GM06990 (cell line): ENCODE data around the gene KIFC3.
A peak's percentile ranks its signal among the peaks of the same experiment; 100 is the strongest.
"Not testable (repeated sequence)": the region's sequence is repeated elsewhere in the genome, so short reads cannot be mapped to it uniquely, and the experiment has no call there.

Experiments
- DNase-seq: peaks from one replicate; pipeline ENCODE4 v3.0.0-alpha.2; 2011; ENCODE audit not compliant: insufficient read length; ENCODE audit errors: extremely low read depth
- H3K27me3 ChIP-seq: replicated peaks from 2 replicates; pipeline ENCODE4 v1.6.0; 2011; ENCODE audit warnings: low read length; ENCODE audit not compliant: control insufficient read depth, insufficient read depth
- H3K36me3 ChIP-seq: 2 replicates; pipeline ENCODE4 v1.5.1; 2011; ENCODE audit warnings: low read length; ENCODE audit not compliant: control insufficient read depth, insufficient read depth
- H3K4me3 ChIP-seq: replicated peaks from 2 replicates; pipeline ENCODE4 v1.5.1; 2011; ENCODE audit warnings: low read depth, mild to moderate bottlenecking, control low read depth, low read length
- TF ChIP-seq, protein P1 (sequence below): IDR thresholded peaks from 2 replicates; pipeline ENCODE4 v1.5.1; 2011; ENCODE audit warnings: low read length, control low read depth, mild to moderate bottlenecking, inconsistent platforms; ENCODE audit not compliant: insufficient read depth, poor library complexity, severe bottlenecking

KIFC3 gene

DNA sequence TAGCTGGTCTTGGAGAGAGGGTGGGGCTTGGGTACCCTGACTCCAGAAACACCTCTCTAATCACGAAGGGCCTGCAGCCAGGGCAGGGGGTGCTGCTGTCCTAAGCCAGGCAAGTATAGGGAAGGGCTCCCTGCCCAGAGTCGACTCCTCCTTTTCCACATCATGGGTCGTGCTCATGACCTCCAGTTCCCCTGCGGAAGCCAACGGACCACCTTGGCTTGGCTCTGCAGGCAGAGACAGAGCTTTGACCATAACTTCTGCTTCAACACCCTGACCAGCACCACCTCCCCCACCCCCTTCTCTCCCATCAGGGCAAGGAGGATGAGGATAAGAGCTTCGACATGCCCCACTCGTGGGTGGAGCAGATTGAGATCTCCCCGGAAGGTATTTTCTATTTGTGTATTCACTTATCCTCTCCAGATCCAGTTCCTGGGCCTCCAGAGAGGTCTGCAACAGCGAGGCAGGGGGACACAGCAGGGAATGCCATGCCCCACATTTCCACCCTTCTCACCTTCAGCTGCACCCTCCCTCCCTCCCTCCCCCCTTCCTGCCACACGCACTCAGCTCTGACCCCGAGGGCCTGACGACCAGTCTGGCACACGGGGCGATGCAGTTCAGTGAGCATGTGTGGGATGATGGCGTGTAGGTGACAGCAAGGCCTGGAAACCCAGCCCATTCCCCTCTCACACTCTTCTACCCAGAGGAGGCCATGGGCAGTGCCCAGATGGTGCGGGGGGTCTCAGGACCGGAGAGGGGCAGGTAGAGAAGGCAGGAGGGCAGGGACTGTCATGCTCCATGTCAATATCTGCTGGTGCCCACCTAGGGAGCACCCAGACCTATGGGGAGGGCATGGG lies 80.7 kb downstream of the KIFC3 start:
- TF ChIP-seq, protein P1, sequence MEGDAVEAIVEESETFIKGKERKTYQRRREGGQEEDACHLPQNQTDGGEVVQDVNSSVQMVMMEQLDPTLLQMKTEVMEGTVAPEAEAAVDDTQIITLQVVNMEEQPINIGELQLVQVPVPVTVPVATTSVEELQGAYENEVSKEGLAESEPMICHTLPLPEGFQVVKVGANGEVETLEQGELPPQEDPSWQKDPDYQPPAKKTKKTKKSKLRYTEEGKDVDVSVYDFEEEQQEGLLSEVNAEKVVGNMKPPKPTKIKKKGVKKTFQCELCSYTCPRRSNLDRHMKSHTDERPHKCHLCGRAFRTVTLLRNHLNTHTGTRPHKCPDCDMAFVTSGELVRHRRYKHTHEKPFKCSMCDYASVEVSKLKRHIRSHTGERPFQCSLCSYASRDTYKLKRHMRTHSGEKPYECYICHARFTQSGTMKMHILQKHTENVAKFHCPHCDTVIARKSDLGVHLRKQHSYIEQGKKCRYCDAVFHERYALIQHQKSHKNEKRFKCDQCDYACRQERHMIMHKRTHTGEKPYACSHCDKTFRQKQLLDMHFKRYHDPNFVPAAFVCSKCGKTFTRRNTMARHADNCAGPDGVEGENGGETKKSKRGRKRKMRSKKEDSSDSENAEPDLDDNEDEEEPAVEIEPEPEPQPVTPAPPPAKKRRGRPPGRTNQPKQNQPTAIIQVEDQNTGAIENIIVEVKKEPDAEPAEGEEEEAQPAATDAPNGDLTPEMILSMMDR, result no peak
- Histone ChIP-seq H3K27me3 (no peaks in the 10 kb centered on the region), H3K36me3 (no peaks in the 10 kb centered on the region), H3K4me3 (no peak overlapping the region)
- no peak for DNase-seq

DNA sequence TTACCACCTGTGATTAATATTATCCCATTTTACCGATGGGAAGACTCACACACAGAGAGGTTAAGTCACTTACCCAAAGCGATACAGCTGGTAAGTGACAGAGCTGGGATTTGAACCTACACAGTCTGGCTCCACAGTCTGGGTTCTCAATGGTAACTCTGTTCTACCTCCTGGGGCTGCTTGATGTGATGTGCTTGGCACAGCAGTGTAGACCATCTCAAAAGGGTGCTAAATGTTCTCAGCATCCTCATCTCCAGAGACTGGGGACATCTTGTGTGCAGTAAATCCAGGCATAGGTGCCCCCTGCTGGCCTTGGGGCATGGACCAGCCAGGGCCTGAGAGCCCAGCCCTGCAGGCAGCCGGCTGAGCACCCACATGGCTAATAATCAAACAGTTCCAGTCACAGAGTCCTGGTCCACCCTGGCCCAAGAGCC lies 82.1 kb downstream of the KIFC3 start:
- no peaks in the 10 kb centered on the region for H3K36me3 ChIP-seq
- H3K27me3 ChIP-seq, result no peaks in the 10 kb centered on the region
- DNase-seq, result no peak
- TF ChIP-seq, protein P1, result peak; percentile 70
- no peak overlapping the region for H3K4me3 ChIP-seq

DNA sequence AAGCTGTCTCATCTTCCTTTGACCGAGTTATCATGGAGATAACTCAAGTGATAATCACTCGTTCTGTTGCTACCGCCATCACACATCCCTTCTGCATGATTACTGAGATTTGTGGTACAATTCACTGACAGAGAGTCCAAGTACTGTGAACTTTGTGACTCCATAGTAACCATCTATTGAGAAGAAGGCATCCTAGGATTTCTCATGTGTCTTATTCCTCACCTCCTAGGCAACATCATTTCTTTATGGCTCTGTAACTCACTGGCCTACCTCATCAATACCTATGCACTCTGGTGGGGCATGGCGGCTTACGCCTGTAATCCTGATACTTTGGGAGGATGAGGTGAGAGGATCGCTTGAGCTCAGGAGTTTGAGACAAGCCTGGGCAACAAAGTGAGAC lies 88.2 kb downstream of the KIFC3 start:
- Histone ChIP-seq H3K4me3 (no peak overlapping the region), H3K36me3 (no peaks in the 10 kb centered on the region), H3K27me3 (no peaks in the 10 kb centered on the region; the same call in none of the 2 replicates)
- TF ChIP-seq, protein P1, result no peak
- no peak for DNase-seq

DNA sequence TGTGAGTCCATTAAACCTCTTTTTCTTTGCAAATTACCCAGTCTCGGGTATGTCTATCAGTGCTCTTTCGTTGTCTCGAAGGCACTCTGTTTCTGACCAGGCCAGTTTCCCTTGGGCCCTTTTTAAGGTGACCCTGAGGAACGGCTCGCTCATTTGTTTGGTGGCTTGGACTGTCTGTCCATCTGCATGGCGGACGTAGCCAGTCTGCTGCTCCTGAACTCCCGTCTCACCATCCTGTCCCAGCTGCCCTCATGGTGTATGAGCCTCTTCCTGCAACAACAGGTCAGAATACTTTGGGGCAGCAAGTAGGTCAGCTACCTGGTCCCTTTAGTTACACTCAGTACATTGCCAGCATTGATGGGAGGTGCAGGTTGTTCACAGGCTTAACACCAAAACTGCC lies 88.7 kb downstream of the KIFC3 start:
- Histone ChIP-seq H3K27me3 (no peaks in the 10 kb centered on the region; the same call in none of the 2 replicates), H3K36me3 (no peaks in the 10 kb centered on the region), H3K4me3 (no peak overlapping the region)
- TF ChIP-seq, protein P1, result no peak
- DNase-seq, result no peak

DNA sequence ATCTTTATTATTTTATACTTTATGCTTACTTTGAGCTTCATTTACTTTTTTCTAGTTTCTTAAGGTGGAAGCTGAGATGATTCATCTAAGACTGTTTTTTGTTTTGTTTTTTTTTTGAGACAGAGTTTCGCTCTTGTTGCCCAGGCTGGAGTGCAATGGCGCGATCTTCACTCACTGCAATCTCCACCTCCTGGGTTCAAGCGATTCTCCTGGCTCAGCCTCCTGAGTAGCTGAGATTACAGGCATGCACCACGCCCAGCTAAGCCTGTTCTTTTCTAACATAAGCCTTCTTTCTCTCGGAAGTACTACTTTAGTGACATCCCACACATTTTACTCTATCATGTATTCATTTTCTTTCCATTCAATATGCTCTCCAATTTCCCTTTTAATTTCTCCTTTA lies 89.7 kb downstream of the KIFC3 start:
- H3K36me3 ChIP-seq, DNase-seq, H3K27me3 ChIP-seq, H3K4me3 ChIP-seq: not testable (repeated sequence)

DNA sequence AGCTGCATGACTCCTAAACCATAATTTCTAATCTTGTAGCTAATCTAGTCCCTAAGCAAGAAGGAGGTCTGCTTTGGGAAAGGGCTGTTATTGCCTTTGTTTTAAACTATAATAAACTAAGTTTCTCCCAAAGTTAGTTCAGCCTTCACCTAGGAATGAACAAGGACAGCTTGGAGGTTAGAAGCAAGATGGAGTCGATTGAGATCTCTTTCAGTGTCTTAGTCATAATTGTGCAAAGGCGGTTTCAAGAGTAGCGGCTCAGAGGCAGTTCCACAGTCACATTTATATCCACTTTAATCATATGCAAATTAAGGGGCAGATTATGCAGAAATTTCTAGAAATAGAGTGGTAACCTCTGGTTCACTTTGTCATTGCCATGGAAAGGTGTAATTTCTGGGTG lies 90.3 kb downstream of the KIFC3 start:
- Histone ChIP-seq H3K27me3 (no peaks in the 10 kb centered on the region; the same call in none of the 2 replicates), H3K4me3 (no peak overlapping the region), H3K36me3 (no peaks in the 10 kb centered on the region)
- no peak for DNase-seq
- TF ChIP-seq, protein P1, result no peak
